GM23248 (cell line): ENCODE measurements around the gene TDRD15. TPM values are rescaled to one million over a fixed set of nuclear protein-coding genes. Genes with fewer than 3 reads are reported as not detected.
"Not testable (repeated sequence)": the region's sequence is repeated elsewhere in the genome, so short reads cannot be mapped to it uniquely, and the experiment has no call there.

Experiments
- DNase-seq: peaks from one replicate; pipeline ENCODE4 v3.0.0-alpha.2; 2015
- H2AFZ ChIP-seq: fragments of 200-600 bp; sonication (generic); 2 replicates; pipeline ENCODE4 v1.6.1; 2016; ENCODE audit warnings: antibody characterized with exemption
- H3F3A ChIP-seq: fragments of 200-600 bp; sonication (generic); 2 replicates; pipeline ENCODE4 v1.6.1; 2016; ENCODE audit warnings: mild to moderate bottlenecking, antibody characterized with exemption, mixed run types; ENCODE audit not compliant: insufficient read depth
- H3K27ac ChIP-seq: fragments of 200-600 bp; sonication (generic); 2 replicates; pipeline ENCODE4 v1.5.1; 2016; ENCODE audit warnings: mild to moderate bottlenecking
- H3K27me3 ChIP-seq: fragments of 200-600 bp; sonication (generic); replicated peaks from 2 replicates; pipeline ENCODE4 v1.6.1; 2016; ENCODE audit warnings: mild to moderate bottlenecking; ENCODE audit not compliant: insufficient read depth
- H3K36me3 ChIP-seq: fragments of 200-600 bp; sonication (generic); 2 replicates; pipeline ENCODE4 v1.6.1; 2016; ENCODE audit warnings: low read depth, mild to moderate bottlenecking
- H3K4me1 ChIP-seq: fragments of 200-600 bp; sonication (generic); 2 replicates; pipeline ENCODE4 v1.6.1; 2016; ENCODE audit warnings: mild to moderate bottlenecking; ENCODE audit not compliant: insufficient read depth
- H3K4me2 ChIP-seq: fragments of 200-600 bp; sonication (generic); one replicate; pipeline ENCODE4 v1.6.1; 2016; ENCODE audit warnings: mild to moderate bottlenecking; ENCODE audit not compliant: unreplicated experiment
- H3K4me3 ChIP-seq: fragments of 200-600 bp; sonication (generic); 2 replicates; pipeline ENCODE4 v1.5.1; 2016; ENCODE audit warnings: mild to moderate bottlenecking
- H3K79me2 ChIP-seq: fragments of 200-600 bp; sonication (generic); 2 replicates; pipeline ENCODE4 v1.6.1; 2016; ENCODE audit warnings: mild to moderate bottlenecking; ENCODE audit not compliant: insufficient read depth
- H3K9ac ChIP-seq: fragments of 200-600 bp; sonication (generic); 2 replicates; pipeline ENCODE4 v1.6.1; 2016; ENCODE audit warnings: mild to moderate bottlenecking
- H3K9me2 ChIP-seq: fragments of 200-600 bp; sonication (generic); 2 replicates; pipeline ENCODE4 v1.6.1; 2016; ENCODE audit warnings: mixed run types, mild to moderate bottlenecking, moderate library complexity; ENCODE audit not compliant: insufficient read depth
- H3K9me3 ChIP-seq: fragments of 200-600 bp; sonication (generic); one replicate; pipeline ENCODE4 v1.6.1; 2017; ENCODE audit warnings: low read depth
- H4K20me1 ChIP-seq: fragments of 200-600 bp; sonication (generic); 2 replicates; pipeline ENCODE4 v1.6.0; 2016; ENCODE audit not compliant: insufficient read depth
- EZH2 ChIP-seq: fragments of 200-600 bp; sonication (generic); IDR thresholded peaks from 2 replicates; pipeline ENCODE4 v1.6.1; 2018; ENCODE audit warnings: antibody characterized with exemption, mild to moderate bottlenecking; ENCODE audit not compliant: insufficient read depth, poor library complexity, severe bottlenecking
- EZH2phosphoT487 ChIP-seq: fragments of 200-600 bp; sonication (generic); IDR thresholded peaks from 2 replicates; pipeline ENCODE4 v1.6.1; 2018; ENCODE audit warnings: antibody characterized with exemption, moderate library complexity, mild to moderate bottlenecking, low read depth; ENCODE audit not compliant: insufficient read depth
- WGBS, 2 experiments: methylation state at CpG; one replicate each; pipeline ENCODE4 v1.1.6; 2015 to 2017; ENCODE audit warnings: low lambda C conversion rate in 2 of 2, low coverage in 1 of 2; ENCODE audit errors: missing lambda C conversion rate in 2 of 2; 5-methylcytosine and 5-hydroxymethylcytosine counted together
- in situ Hi-C: fragments of 300-500 bp; cut with MboI; formaldehyde crosslinking; loops from 2 replicates; pipeline ENCODE4 v1.15.0; 2020
- polyA plus RNA-seq: library from polyadenylated mRNA; unstranded; fragments of >200 nt; fragmentation: Nextera tagmentation; extraction: Ambion mirVana; gene quantifications from 2 replicates; pipeline ENCODE4 v1.2.1, GENCODE V29; 2016
- total RNA-seq: library from RNA; depleted of rRNA; stranded (reverse); fragments of >200 nt; shearing (Covaris generic); gene quantifications from 2 replicates; pipeline ENCODE4 v1.2.3, GENCODE V29; 2014

Gene TDRD15
- total and polyA plus RNA-seq, 2 experiments from 2014 or later = not detected

DNA sequence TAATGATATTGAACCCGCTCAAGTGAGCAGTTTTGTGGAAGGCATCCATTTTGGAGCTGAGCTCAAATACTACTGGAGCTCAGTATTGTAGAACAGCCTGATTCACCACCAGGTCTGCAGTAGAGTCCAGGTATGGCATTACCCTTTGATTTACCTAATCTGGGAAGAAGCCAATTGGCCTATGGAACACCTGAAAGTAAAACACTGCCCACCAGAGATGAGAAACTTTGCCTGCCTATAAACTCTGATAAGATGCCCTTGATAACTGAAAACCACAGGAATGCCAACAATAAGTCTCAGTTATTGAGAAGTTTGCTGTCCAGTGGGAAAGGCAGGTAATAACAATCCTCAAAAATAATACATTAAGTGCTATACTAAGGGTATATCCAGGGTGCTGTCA, 25.5 kb upstream of the TDRD15 start:
- TF ChIP-seq EZH2phosphoT487 (no peak), EZH2 (no peak)
- no peaks in the 10 kb centered on the region for H3K79me2 ChIP-seq
- H3K27ac ChIP-seq = no peak overlapping the region
- no peaks in the 10 kb centered on the region for H3K36me3 ChIP-seq
- in situ Hi-C loops = no loop called here
- H3K9me3 ChIP-seq = no peaks in the 10 kb centered on the region
- no peaks in the 10 kb centered on the region for H3K9me2 ChIP-seq
- no peaks in the 10 kb centered on the region for H3F3A ChIP-seq
- no peak for DNase-seq
- no peak overlapping the region for H3K9ac ChIP-seq
- H3K4me2 ChIP-seq = no peak overlapping the region
- 0 to 10% methylated on average over 1 of the region's 1 CpG for WGBS, 2 experiments
- no peaks in the 10 kb centered on the region for H4K20me1 ChIP-seq
- no peak overlapping the region for H2AFZ ChIP-seq
- H3K4me1 ChIP-seq = no peaks in the 10 kb centered on the region
- H3K4me3 ChIP-seq = no peak overlapping the region
- no peaks in the 10 kb centered on the region for H3K27me3 ChIP-seq

DNA sequence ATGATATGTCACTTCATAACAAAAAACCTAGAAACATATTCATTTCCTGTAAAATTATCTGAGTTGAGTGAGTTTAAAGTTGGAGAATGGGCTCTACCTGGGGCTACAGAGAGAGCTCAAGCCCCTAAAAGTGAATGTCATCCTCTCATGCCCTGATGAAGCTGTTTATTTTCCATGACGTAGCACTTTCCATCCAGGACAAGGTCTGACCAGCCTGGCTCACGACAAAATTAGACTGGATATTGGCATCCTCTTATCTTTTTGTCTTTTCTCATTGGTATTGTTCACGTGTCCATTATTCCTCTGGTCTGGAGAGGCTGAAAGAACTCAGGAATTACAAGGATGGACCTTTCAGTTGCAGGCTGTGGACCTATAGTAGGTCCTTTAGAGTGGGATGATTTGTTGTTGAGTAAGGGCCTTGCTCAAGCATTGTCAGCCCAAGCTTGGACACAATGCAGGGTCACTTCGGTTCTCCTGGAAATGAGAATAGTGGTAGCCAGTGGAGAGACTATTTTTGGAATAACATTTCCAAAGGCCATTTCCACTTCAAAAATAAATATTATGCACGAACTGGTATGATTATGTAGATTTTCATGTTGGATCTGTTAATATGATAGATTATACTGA, 24.4 kb upstream of the TDRD15 start:
- Histone ChIP-seq H3K79me2 (no peaks in the 10 kb centered on the region), H3K9me3 (no peaks in the 10 kb centered on the region), H3K4me1 (no peaks in the 10 kb centered on the region), H3K36me3 (no peaks in the 10 kb centered on the region), H3K27ac (no peak overlapping the region), H3K9ac (no peak overlapping the region), H3K4me3 (no peak overlapping the region), H4K20me1 (no peaks in the 10 kb centered on the region), H3F3A (no peaks in the 10 kb centered on the region), H3K27me3 (no peaks in the 10 kb centered on the region), H3K9me2 (no peaks in the 10 kb centered on the region), H2AFZ (no peak overlapping the region), H3K4me2 (no peak overlapping the region)
- no peak for DNase-seq
- no peak for TF ChIP-seq EZH2phosphoT487
- TF ChIP-seq EZH2 = no peak
- 14 to 15% methylated on average over 5 of the region's 5 CpGs for WGBS, 2 experiments
- in situ Hi-C loops = no loop called here

- H3K79me2 ChIP-seq, H4K20me1 ChIP-seq, H3K9me2 ChIP-seq, H3F3A ChIP-seq, H3K27me3 ChIP-seq, H3K36me3 ChIP-seq, H3K9ac ChIP-seq, in situ Hi-C loops, H2AFZ ChIP-seq, H3K27ac ChIP-seq, H3K4me2 ChIP-seq, H3K9me3 ChIP-seq, H3K4me1 ChIP-seq, H3K4me3 ChIP-seq, DNase-seq: not testable (repeated sequence)
- 73 to 76% methylated on average over 27 to 34 of the region's 34 CpGs for WGBS, 2 experiments
Observed at GRCh38 chr2:21101514-21102155, 22.1 kb upstream of the TDRD15 start.

- WGBS, 2 experiments = 60 to 68% methylated on average over 12 of the region's 12 CpGs
- TF ChIP-seq EZH2phosphoT487 = no peak
- TF ChIP-seq EZH2 = no peak
- H3K4me2 ChIP-seq = no peak overlapping the region
- H3K4me3 ChIP-seq = no peak overlapping the region
- no peaks in the 10 kb centered on the region for H3K79me2 ChIP-seq
- DNase-seq = no peak
- H3K9me2 ChIP-seq = no peaks in the 10 kb centered on the region
- no peaks in the 10 kb centered on the region for H3F3A ChIP-seq
- H3K9me3 ChIP-seq = no peaks in the 10 kb centered on the region
- H3K27ac ChIP-seq = no peak overlapping the region
- no peak overlapping the region for H2AFZ ChIP-seq
- H3K9ac ChIP-seq = no peak overlapping the region
- no peaks in the 10 kb centered on the region for H3K36me3 ChIP-seq
- H4K20me1 ChIP-seq = no peaks in the 10 kb centered on the region
- no peaks in the 10 kb centered on the region for H3K27me3 ChIP-seq
- in situ Hi-C loops = no loop called here
- no peaks in the 10 kb centered on the region for H3K4me1 ChIP-seq
Observed at GRCh38 chr2:21102356-21102755, 21.4 kb upstream of the TDRD15 start.
